Left ventricle myocardium inferior (tissue), 1 donor: Measurements from ENCODE around the gene RCL1. TPM values are rescaled to one million over a fixed set of nuclear protein-coding genes. Genes with fewer than 3 reads are reported as not detected.
A peak's percentile ranks its signal among the peaks of the same experiment; 100 is the strongest.

ENCODE experiments used
- DNase-seq: peaks from one replicate; pipeline ENCODE4 v3.0.0-alpha.2; 2020
- H3K27ac ChIP-seq: fragments of 200-600 bp; replicated peaks from 2 replicates; pipeline ENCODE4 v1.8.0; 2021
- H3K27me3 ChIP-seq: fragments of 200-600 bp; 2 replicates; pipeline ENCODE4 v1.8.0; 2021; ENCODE audit warnings: low read depth
- H3K36me3 ChIP-seq: fragments of 200-600 bp; 2 replicates; pipeline ENCODE4 v1.8.0; 2021
- H3K4me1 ChIP-seq: fragments of 200-600 bp; 2 replicates; pipeline ENCODE4 v1.8.0; 2021
- H3K4me3 ChIP-seq: fragments of 200-600 bp; 2 replicates; pipeline ENCODE4 v1.8.0; 2021; ENCODE audit warnings: mild to moderate bottlenecking, moderate library complexity
- H3K9me3 ChIP-seq: fragments of 200-600 bp; replicated peaks from 2 replicates; pipeline ENCODE4 v1.8.0; 2021
- intact Hi-C: fragments of 100-400 bp; cut with micrococcal nuclease; formaldehyde crosslinking; loops from one replicate; pipeline ENCODE4 v1.11.0; 2022
- total RNA-seq: library from RNA; stranded (reverse); fragmentation: NEBNext Ultra II Directional; extraction: Animal tissue kit (Norgen Biotek cat#: 25700); gene quantifications from one replicate; pipeline ENCODE4 v1.2.1, GENCODE V29; 2021
- TF ChIP-seq, protein P1 (sequence below): fragments of 200-600 bp; IDR thresholded peaks from 2 replicates; pipeline ENCODE4 v1.8.0; 2021; ENCODE audit warnings: antibody characterized with exemption, mild to moderate bottlenecking, borderline replicate concordance
- donor health status: DM: no; HTN: yes; CAD: no; lungs with severe emphysema.

Gene RCL1
- total RNA-seq, 1 donor from 2014 or later = 4.9 TPM

DNA sequence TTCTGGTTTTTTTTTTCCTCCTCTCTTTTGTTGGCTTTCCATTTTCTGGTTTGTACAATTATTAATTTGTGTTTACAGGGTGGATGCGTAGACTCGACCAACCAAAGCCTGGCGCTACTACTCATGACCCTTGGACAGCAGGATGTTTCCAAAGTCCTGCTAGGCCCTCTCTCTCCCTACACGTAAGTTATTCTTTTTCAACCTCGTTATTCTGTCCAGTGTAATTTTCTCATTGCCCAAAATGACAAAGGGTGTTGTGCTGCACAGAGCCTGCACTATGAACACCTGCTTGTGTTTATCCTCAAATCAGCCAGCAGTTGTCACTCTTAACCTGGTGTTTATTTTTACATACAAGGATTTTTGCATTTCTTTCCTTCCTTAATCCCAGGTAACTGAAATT, 56.6 kb downstream of the RCL1 start:
- H3K4me1 ChIP-seq = peaks cover 3% of the 10 kb centered on the region
- DNase-seq = no peak
- TF ChIP-seq, protein P1, sequence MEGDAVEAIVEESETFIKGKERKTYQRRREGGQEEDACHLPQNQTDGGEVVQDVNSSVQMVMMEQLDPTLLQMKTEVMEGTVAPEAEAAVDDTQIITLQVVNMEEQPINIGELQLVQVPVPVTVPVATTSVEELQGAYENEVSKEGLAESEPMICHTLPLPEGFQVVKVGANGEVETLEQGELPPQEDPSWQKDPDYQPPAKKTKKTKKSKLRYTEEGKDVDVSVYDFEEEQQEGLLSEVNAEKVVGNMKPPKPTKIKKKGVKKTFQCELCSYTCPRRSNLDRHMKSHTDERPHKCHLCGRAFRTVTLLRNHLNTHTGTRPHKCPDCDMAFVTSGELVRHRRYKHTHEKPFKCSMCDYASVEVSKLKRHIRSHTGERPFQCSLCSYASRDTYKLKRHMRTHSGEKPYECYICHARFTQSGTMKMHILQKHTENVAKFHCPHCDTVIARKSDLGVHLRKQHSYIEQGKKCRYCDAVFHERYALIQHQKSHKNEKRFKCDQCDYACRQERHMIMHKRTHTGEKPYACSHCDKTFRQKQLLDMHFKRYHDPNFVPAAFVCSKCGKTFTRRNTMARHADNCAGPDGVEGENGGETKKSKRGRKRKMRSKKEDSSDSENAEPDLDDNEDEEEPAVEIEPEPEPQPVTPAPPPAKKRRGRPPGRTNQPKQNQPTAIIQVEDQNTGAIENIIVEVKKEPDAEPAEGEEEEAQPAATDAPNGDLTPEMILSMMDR = peak; percentile 13
- intact Hi-C loops = no loop called here
- H3K4me3 ChIP-seq = no peak overlapping the region
- no peaks in the 10 kb centered on the region for H3K27me3 ChIP-seq
- no peaks in the 10 kb centered on the region for H3K9me3 ChIP-seq
- H3K27ac ChIP-seq = no peak overlapping the region
- H3K36me3 ChIP-seq = peaks cover 57% of the 10 kb centered on the region

DNA sequence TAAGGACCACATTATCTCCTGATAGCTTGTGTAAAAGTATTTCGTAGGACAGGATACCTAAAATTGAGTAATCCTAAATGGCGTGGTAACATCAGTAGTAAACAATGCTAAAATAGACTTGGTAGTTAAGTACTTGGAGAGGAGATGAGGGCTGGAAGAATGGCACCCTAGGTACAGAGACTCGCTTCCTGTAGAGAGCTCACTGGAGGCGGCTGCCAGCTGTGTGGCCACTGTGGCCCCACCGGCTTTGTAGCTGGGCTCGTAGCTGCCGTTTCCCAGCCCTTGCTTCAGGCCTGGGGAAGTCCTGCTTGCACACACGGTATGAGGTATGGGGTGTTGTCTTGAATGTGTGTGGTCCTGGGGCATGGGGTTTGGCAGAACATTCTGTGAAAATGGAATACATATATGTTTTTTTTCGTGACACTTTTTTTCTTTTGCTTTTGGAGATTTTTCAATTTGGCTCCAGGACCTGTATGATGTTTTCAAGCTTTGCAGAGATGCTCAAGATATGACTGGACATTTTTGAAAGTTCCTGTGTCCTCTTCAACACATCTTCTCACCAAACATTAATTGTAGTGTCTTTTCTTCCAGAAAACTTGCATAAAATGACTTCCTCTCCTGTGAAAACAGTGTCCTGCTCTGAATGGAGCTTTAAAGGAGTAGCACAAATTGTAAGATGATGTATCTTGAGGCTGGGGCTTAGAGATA, 58.0 kb downstream of the RCL1 start:
- Histone ChIP-seq H3K27ac (no peak overlapping the region), H3K9me3 (no peaks in the 10 kb centered on the region), H3K4me1 (no peaks in the 10 kb centered on the region), H3K27me3 (no peaks in the 10 kb centered on the region), H3K36me3 (peaks cover 45% of the 10 kb centered on the region), H3K4me3 (no peak overlapping the region)
- intact Hi-C loops = no loop called here
- no peak for DNase-seq
- TF ChIP-seq, protein P1 = no peak

DNA sequence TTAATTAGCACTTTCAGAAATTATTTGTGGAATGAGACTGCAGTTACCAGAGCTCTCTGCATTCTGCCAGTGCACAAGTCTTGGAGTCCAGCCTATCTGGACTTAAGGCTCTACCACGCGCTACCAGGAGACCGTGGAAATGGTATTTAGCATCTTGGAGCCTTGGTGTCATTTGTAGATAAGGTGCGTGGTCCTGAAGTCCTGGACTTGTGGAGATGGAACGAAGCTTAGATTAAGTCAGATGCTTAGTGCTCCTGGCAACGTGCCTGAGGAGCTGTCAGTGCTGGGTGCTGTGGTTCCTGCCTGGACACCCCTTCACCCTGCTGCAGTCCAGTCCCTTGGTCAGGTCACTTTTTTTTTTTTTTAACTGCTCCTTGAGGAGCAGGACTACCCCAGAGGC, 59.7 kb downstream of the RCL1 start:
- intact Hi-C loops = no loop called here
- no peaks in the 10 kb centered on the region for H3K27me3 ChIP-seq
- peaks cover 39% of the 10 kb centered on the region for H3K36me3 ChIP-seq
- no peak for DNase-seq
- H3K4me3 ChIP-seq = no peak overlapping the region
- H3K27ac ChIP-seq = no peak overlapping the region
- H3K4me1 ChIP-seq = no peaks in the 10 kb centered on the region
- no peaks in the 10 kb centered on the region for H3K9me3 ChIP-seq
- TF ChIP-seq, protein P1 = no peak

DNA sequence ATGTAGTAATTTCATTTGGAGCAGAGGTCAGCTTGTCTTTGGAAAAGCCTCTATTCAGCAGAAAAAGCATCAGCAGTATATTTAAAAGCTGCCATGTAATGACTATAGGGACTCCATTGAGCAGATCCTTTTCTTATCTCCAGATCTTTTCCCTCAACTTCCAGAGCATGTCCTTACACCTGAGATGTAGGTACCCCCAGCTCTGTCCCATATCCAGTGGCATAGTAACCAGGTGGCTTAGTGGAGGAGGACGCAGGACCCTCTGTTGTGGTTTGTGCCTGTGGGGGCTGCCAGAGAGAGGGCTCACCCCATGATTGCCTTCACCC, 61.5 kb downstream of the RCL1 start:
- Histone ChIP-seq H3K36me3 (peaks cover 50% of the 10 kb centered on the region), H3K4me1 (no peaks in the 10 kb centered on the region), H3K9me3 (no peaks in the 10 kb centered on the region), H3K4me3 (no peak overlapping the region), H3K27ac (no peak overlapping the region), H3K27me3 (no peaks in the 10 kb centered on the region)
- TF ChIP-seq, protein P1 = no peak
- intact Hi-C loops = no loop called here
- no peak for DNase-seq

DNA sequence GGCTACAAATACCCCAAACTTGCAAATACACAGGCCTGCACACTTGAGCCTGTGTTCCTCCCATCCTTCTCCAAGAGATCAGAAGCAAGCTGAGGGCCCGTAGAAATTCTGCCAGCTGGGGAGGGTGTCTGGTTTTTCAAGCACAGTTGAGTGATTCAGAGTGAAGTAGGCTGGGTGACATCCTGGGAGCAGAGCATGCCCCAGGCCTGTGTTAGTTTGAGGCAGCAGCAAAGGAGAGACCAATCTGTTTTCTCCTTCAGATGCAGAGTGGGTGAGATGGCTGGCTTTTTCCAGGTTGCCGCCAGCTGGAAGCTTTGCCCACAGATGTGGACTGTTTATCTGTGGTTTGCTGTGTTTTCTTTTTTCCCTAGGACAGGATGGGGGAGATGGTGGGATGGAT, 63.1 kb downstream of the RCL1 start:
- Histone ChIP-seq H3K4me3 (no peak overlapping the region), H3K36me3 (peaks cover 57% of the 10 kb centered on the region), H3K27me3 (no peaks in the 10 kb centered on the region), H3K4me1 (no peaks in the 10 kb centered on the region), H3K9me3 (no peaks in the 10 kb centered on the region), H3K27ac (no peak overlapping the region)
- no peak for DNase-seq
- TF ChIP-seq, protein P1 = no peak
- intact Hi-C loops = no loop called here
